Upper lobe of left lung (tissue), 6 donors: ENCODE data around the gene C6orf132. TPM values are rescaled to one million over a fixed set of nuclear protein-coding genes. Genes with fewer than 3 reads are reported as not detected.

Source experiments
- ATAC-seq, 2 donors: fragments of 200-7000 bp; cut with Tn5 transposase; one replicate each; pipeline ENCODE4 v1.9.1; 2022; ENCODE audit warnings: mild to moderate bottlenecking in 2 of 2, moderate library complexity in 2 of 2; ENCODE audit not compliant: low FRiP score in 2 of 2
- DNase-seq, 2 donors: peaks; one replicate each; pipeline ENCODE4 v3.0.0-alpha.2; 2019 to 2020
- H3K27ac ChIP-seq, 4 donors: fragments of 200-600 bp; sonication (generic); one replicate each; pipeline ENCODE4 v1.5.1; 2016 to 2019
- H3K27me3 ChIP-seq, 4 donors: fragments of 200-600 bp; sonication (generic); one replicate each; pipeline ENCODE4 v1.5.1; 2017 to 2019
- H3K36me3 ChIP-seq, 4 donors: fragments of 200-600 bp; sonication (generic); one replicate each; pipeline ENCODE4 v1.5.1; 2016 to 2019
- H3K4me1 ChIP-seq, 4 donors: fragments of 200-600 bp; sonication (generic); one replicate each; pipeline ENCODE4 v1.5.1; 2018 to 2019
- H3K4me3 ChIP-seq, 4 donors: fragments of 200-600 bp; sonication (generic); one replicate each; pipeline ENCODE4 v1.5.1; 2017 to 2019; ENCODE audit warnings: mild to moderate bottlenecking in 2 of 4, moderate library complexity in 1 of 4
- H3K9me3 ChIP-seq, 4 donors: fragments of 200-600 bp; sonication (generic); one replicate each; pipeline ENCODE4 v1.5.1; 2018 to 2019
- EP300 ChIP-seq, 4 donors: sonication (generic); formaldehyde crosslinking; IDR thresholded peaks; one replicate each; pipeline ENCODE4 v1.5.1; 2017; ENCODE audit warnings: antibody characterized with exemption in 4 of 4, control low read depth in 2 of 4
- POLR2A ChIP-seq, 4 donors: fragments of 450-650 bp; IDR thresholded peaks; one replicate each; pipeline ENCODE4 v1.5.1; 2016 to 2017; ENCODE audit warnings: antibody characterized with exemption in 4 of 4, mild to moderate bottlenecking in 2 of 4
- POLR2AphosphoS5 ChIP-seq, 2 donors: sonication (generic); formaldehyde crosslinking; IDR thresholded peaks; one replicate each; pipeline ENCODE4 v1.5.1; 2017; ENCODE audit warnings: antibody characterized with exemption in 2 of 2
- WGBS, 2 donors: methylation state at CpG; one replicate each; pipeline ENCODE4 v1.1.5; 2017 to 2018; 5-methylcytosine and 5-hydroxymethylcytosine counted together
- total RNA-seq, 6 donors: library from RNA; depleted of rRNA in 4 of 6; stranded (reverse); fragments of >200 nt in 4 of 6; gene quantifications; one replicate each; pipeline versions ENCODE4 v1.1.0 to v1.2.1, GENCODE V29; 2016 to 2021
- TF ChIP-seq, protein P1 (sequence below), 6 experiments: fragments of 450-650 bp in 4 of 6; fragments of 200-600 bp in 2 of 6; sonication (generic) in 2 of 6; IDR thresholded peaks; one replicate each; pipeline ENCODE4 v1.5.1; 2016 to 2019; ENCODE audit warnings: antibody characterized with exemption in 6 of 6
- donor health status: DM: no; HTN: no; CAD: no; lungs with moderate emphysema.
- donor health status: DM: no; HTN: yes; CAD: no; lungs with severe emphysema.

Gene C6orf132
- total RNA-seq, 6 donors from 2014 or later, result 9.4 to 26.3 (median 17.0) TPM

DNA sequence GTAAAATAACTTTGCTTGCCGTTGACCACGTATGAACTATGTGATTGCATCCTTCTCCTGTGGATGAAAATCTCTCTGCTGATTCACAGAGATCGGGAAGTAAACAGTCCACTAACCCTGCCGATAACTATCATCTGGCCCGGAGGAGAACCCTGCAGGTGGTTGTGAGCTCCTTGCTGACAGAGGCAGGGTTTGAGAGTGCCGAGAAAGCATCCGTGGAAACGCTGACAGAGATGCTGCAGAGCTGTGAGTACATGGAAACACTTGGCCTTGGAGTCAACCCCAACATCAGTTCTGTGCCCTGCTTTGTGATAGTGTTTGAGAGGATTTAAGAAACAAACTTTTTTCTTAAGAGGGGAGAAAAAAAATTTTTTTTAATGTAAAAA, 91.2 kb downstream of the C6orf132 start:
- no peaks in the 10 kb centered on the region for H3K27me3 ChIP-seq
- peaks cover 7 to 41% (median 28%) of the 10 kb centered on the region in 4 donors for H3K36me3 ChIP-seq
- no peaks in the 10 kb centered on the region for H3K9me3 ChIP-seq
- peak overlapping the region; percentile 33 to 92 (median 62) for H3K4me3 ChIP-seq
- H3K4me1 ChIP-seq, result peaks cover 36 to 58% (median 42%) of the 10 kb centered on the region in 4 donors
- no peak for ATAC-seq
- DNase-seq, result no peak
- WGBS, 2 donors, result 33 to 43% methylated on average over 8 of the region's 8 CpGs
- peak overlapping the region; percentile 86 to 98 (median 90) for H3K27ac ChIP-seq
- TF ChIP-seq, protein P1, sequence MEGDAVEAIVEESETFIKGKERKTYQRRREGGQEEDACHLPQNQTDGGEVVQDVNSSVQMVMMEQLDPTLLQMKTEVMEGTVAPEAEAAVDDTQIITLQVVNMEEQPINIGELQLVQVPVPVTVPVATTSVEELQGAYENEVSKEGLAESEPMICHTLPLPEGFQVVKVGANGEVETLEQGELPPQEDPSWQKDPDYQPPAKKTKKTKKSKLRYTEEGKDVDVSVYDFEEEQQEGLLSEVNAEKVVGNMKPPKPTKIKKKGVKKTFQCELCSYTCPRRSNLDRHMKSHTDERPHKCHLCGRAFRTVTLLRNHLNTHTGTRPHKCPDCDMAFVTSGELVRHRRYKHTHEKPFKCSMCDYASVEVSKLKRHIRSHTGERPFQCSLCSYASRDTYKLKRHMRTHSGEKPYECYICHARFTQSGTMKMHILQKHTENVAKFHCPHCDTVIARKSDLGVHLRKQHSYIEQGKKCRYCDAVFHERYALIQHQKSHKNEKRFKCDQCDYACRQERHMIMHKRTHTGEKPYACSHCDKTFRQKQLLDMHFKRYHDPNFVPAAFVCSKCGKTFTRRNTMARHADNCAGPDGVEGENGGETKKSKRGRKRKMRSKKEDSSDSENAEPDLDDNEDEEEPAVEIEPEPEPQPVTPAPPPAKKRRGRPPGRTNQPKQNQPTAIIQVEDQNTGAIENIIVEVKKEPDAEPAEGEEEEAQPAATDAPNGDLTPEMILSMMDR (IDR thresholded peaks at IDR 0.05), result no peak
- TF ChIP-seq POLR2AphosphoS5 (IDR thresholded peaks at IDR 0.05), result no peak
- no peak for TF ChIP-seq EP300 (IDR thresholded peaks at IDR 0.05)
- TF ChIP-seq POLR2A (IDR thresholded peaks at IDR 0.05), result no peak

Other genes starting within 250 kb of the C6orf132 start
- gene USP49, start 247.2 kb downstream of the C6orf132 start, total RNA-seq, result 10 to 100 TPM in 2 of 6 donors, 1 to 10 TPM in 4; 2.7 to 16.8 (median 4.3) TPM
- 10 to 100 TPM in 5 of 6 donors, 1 to 10 TPM in 1; 6.4 to 19.9 (median 15.3) TPM for gene MED20, start 221.5 kb downstream of the C6orf132 start, total RNA-seq
- 10 to 100 TPM in 3 of 6 donors, 1 to 10 TPM in 3; 5.6 to 20.9 (median 12.5) TPM for gene BYSL, start 221.1 kb downstream of the C6orf132 start, total RNA-seq
- gene CCND3, start 200.8 kb downstream of the C6orf132 start, total RNA-seq, result 100 to 1,000 TPM; 138 to 305 (median 211) TPM
- gene TAF8, start 92.1 kb downstream of the C6orf132 start, total RNA-seq, result 10 to 100 TPM; 23.0 to 67.1 (median 34.4) TPM
- not detected for gene GUCA1A, start 30.7 kb upstream of the C6orf132 start, total RNA-seq
- gene GUCA1B, start 52.3 kb upstream of the C6orf132 start, total RNA-seq, result 10 to 100 TPM in 1 of 6 donors, 1 to 10 TPM in 3, under 1 TPM in 1, not detected in 1; 0.76 to 10.5 (median 1.3) TPM
- 10 to 100 TPM in 5 of 6 donors, 1 to 10 TPM in 1; 9.2 to 32.4 (median 21.2) TPM for gene MRPS10, start 75.2 kb upstream of the C6orf132 start, total RNA-seq